ENCODE data around the gene LGI4.
A peak's percentile ranks its signal among the peaks of the same experiment; 100 is the strongest.

LGI4 gene

DNA sequence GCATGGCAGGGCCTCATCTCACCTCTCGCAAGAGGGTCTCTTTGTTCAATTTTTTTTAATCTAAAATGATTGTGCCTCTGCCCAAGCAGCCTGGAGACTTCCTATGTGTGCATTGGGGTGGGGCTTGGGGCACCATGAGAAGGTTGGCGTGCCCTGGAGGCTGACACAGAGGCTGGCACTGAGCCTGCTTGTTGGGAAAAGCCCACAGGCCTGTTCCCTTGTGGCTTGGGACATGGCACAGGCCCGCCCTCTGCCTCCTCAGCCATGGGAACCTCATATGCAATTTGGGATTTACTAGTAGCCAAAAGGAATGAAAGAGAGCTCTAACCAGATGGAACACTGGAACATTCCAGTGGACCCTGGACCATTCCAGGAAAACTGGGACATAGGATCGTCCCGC, 11.3 kb downstream of the LGI4 start:
- no peak for DNase-seq

- DNase-seq = no peak
Measured at GRCh38 chr19:35122687-35123551, 11.9 kb downstream of the LGI4 start.

GRCh38 chr19:35120898-35121297, 14.0 kb downstream of the LGI4 start:
- no peak for DNase-seq

- DNase-seq = no peak
Measured at GRCh38 chr19:35120492-35120891, 14.4 kb downstream of the LGI4 start.

DNA sequence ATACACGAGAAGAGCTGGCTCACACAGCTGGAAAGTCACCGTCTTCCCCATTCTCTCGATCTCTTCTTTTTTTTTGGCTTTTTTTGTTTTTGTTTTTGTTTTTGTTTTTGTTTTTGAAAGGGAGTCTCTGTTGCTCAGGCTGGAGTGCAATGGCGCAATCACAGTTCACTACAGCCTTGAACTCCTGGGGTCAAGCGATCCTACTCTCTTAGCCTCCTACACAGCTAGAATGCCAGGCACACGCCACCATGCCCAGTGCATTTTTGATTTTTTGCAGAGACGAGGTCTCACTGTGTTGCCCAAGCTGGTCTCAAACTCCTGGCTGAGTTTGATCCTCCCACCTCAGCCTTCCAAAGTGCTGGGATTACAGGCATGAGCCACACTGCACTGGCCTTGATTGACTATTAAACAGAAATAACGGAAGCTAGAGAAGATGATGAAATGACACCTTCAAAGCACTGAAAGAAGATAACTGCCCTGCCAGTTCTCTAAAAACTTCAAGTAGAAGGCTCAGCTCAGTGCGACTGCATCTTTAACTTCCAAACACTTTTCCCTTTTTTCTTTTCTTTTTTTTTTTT, 15.2 kb downstream of the LGI4 start:
- DNase-seq = no peak

DNA sequence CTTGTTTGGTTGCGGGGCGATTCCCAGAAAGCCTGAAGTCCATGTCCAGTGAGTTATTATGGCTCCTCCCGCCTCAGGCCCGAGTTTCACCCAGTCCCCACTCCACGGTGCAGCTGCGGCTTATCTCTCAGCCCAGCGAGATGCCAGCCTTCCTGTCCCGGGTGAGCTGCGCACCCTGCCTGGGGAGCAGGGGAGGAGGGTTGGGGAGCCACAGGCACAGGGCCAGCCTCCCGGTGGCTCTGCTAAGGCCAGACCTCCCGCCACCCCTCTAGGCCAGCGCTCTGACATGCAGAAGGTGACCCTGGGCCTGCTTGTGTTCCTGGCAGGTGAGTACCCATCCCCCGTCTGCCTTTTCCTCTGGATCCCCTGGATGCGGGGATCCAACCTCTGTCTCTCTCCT, 15.8 kb downstream of the LGI4 start:
- no peak for DNase-seq

- DNase-seq = no peak
Measured at GRCh38 chr19:35118268-35119020, 16.4 kb downstream of the LGI4 start.

GRCh38 chr19:35117799-35118198, 17.1 kb downstream of the LGI4 start:
- no peak for DNase-seq

DNA sequence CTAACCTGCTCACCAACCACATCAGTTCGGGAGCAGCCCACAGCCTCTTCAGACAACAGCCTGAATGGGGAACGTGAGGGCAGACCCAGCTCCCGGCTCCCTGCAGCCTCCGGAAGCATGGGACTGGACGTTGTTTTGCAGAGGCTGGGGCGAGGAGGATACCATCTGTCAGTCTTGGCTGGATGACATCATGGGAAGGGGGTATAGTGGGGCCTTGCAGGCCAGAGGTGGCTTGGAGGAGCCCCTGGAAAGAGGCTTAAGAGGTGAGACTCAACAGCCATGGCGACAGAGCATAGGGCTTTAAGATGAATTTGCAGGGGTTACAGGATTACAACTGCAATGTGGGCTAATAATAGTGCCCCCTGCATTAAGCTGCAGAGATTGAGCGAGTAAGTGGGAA, 17.7 kb downstream of the LGI4 start:
- DNase-seq = no peak

- DNase-seq = no peak
Measured at GRCh38 chr19:35116072-35116801, 18.6 kb downstream of the LGI4 start.

DNA sequence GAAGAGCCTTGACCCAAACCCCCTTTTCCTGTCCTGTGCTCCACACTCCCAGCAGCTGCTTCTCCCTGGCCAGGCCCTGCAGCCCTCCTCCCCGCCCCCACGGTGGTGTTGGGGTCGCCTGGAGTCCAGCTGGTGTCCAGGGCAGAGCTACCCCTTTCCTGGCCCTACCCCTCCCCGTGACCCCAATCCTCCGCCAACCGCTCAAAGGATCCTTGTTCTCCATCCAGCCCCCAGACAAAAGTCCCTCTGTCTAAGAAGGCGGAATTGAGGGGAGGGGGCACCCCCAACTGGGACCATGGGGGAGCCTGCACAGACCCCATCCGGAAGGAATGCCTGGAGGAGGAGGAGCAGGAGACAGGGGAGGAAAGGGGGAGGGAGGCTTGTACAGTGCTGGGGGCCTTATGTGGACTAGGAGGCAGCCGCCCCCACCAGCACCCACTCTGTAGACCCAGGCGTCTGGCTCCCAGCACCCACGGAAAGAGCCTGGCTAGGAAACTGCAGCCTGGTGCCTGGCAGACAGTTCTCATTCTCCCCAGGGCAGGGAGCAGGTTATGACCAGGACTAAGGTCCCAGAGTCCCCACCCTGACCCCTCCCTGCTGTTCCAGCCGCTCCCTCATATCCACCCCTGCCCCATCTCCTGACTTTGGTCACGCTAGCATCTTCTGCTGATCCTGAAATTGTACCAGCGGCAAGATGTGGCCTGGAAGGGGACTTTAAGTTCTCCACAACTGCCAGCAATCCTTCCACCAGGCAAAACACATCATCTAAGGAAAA, 19.5 kb downstream of the LGI4 start, which contains the start of gene FXYD3:
Gene FXYD3 (plus strand): TSS at position 647 of the 775 bp plus-strand sequence. CDS start 3,554 bp downstream, outside the sequence.
- DNase-seq = no peak

GRCh38 chr19:35114353-35115176, 20.3 kb downstream of the LGI4 start:
- DNase-seq = peak; percentile 12

DNA sequence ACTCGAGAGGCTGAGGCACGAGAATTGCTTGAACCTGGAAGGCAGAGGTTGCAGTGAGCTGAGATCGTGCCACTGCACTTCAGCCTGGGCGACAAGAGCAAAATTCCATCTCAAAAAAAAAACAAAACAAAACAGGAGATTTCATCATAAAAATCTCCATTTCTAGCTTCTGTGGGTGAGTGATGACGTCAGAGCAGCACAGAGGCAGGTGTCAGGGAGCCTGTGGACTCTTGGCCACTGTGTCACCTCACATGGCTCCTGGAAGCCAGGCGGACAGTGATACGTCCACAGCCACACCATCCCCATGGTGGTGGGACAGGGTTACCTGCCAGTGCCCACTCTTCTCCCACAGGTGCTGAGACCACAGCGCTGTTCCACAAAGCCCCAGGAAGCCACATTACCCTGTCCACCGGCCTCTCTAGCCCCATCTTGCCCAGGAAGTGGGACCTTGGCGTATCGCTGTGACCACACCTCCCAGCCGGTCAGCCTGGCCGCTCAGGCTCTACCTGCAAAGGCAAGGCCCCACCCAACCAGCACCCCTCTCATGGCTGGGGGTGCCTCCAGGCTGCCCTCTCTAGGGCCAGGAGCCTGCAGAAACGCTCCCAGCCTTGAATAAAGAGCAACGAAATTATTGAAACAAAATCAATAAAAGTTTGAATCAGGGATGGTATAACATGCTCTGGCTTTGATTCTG, 21.7 kb downstream of the LGI4 start:
- no peak for DNase-seq

DNA sequence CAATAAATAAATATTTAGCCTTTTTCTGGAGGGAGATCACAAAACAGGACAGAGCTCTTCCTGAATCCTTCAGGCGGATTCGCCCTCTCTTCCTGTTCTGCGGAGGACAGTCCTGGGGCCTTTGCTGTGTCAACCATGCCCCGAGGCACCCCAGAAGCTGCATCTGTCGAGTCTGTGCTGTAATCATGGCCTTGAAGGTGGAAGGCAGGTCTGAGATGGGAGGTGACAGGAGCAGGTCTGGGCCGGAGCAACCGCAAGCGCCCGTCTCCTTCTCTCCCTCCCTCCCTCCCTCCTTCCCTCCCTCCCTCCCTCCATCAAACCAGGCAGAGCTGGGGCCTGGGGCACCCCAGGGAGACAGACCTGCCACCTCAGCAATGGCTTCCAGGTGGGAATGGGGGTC, 23.9 kb downstream of the LGI4 start:
- no peak for DNase-seq

- DNase-seq = no peak
Measured at GRCh38 chr19:35109395-35110112, 25.3 kb downstream of the LGI4 start.

GRCh38 chr19:35108730-35109129, 26.1 kb downstream of the LGI4 start:
- DNase-seq = no peak

DNA sequence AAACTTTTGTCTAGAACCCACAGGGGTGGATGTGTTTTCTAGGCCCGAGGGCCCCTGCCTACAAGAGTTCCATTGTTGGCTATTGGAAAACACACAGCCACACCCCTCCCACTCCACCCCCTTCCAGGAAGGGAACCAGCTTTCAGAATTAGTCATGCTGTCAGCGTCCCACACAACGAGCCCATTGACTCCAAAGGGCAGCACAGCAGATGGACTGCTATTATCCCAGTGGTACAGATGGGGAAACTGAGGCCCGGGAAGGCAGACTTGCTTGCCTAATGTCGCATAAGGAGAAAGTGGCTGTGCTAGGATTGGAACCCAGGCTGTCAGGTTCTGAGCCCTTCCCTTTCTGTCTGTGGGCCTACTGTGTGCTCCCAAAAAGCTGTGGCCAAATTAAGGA, 27.3 kb downstream of the LGI4 start:
- DNase-seq = no peak

DNA sequence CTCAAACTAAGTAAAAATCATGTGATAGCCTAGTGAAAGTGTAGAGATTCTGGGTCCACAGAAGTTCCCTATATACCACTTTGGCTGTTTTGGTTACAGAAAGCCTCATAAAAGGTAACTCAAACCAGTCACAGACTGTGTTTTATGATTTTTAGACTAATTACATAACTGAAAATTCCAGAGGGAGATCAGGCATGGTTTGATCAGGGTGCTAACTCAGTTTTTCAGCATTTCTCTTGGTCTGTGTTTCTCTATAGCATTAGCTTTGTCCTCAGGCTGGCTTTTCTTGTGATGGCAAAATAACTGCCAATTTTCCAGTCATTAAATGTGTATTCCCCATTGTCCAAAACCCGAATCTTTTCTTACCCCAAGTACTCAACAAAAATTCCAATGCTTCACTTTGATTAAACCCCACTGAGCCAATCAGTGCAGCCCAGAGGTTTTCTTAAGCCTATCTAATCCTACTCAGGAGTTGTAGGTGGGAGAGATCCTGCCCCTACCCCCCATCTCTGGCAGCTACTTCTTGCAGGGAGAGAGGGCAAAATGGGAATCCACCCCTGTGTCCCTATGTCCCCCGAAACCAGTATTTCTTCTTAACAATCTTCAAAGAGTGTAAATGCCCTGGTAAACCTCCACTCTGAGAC, 27.8 kb downstream of the LGI4 start:
- DNase-seq = no peak

- no peak for DNase-seq
Measured at GRCh38 chr19:35106291-35106583, 28.6 kb downstream of the LGI4 start.

Data from KG1 (cell line).